ENCODE results near the gene BIN1.

Gene BIN1

DNA sequence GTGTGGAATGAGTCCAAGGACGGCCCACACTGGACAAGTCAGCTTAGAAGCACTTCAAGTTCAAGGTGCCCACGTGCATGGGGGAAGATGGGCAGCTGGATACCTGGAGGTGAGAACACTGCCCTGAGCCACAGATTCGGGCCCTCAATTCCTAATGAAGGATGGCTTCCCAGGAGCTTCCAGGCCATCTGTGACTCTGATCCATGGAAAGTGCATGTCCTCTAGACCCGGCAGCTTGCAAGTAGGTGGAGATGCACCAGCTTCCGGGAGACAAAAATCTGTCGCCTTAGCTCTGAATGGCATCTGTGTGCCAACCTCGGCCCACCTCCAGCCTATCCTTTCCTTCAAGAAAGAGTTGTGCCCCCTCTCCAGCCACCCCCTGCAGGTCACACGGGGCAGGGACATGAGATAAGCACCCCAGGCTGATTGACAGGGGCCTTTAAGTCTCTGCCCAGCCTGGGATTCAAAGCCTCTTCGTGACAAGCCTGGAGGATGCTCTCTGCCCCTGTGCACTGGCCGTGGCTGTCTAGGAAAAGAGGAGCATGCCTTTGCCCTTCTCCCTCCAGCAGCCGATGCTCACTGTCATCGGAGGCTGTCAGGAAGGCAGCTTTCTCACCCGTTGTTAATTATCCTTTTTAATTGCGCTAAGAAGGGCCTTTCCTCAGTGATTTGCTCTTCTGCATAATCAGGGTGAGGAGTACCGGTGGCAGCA, 65.5 kb downstream of the BIN1 start:
- Histone ChIP-seq H3K4me3 (ENCODE audit: insufficient read depth in 1 of 2, low read depth in 1 of 2, low read length in 2 of 2) (no peak overlapping the region), H2AFZ (ENCODE audit: low read depth, low read length) (no peak overlapping the region), H3K9me3 (ENCODE audit: control insufficient read depth, low read length) (no peaks in the 10 kb centered on the region), H3K27ac (ENCODE audit: low read length, poor library complexity, severe bottlenecking) (no peak overlapping the region), H2BK5ac (ENCODE audit: low read depth, low read length, poor library complexity, severe bottlenecking) (no peak overlapping the region), H2AK5ac (ENCODE audit: low read length, severe bottlenecking) (no peak overlapping the region), H2BK12ac (ENCODE audit: low read length in 2 of 2) (no peak overlapping the region), H2BK120ac (ENCODE audit: low read depth, low read length) (no peak overlapping the region), H3K36me3 (ENCODE audit: control insufficient read depth in 1 of 2, insufficient read depth in 2 of 2, low read depth in 1 of 2, low read length in 2 of 2) (peaks cover 0 to 3% of the 10 kb centered on the region in 2 experiments), H3K4me2 (ENCODE audit: low read length, poor library complexity, severe bottlenecking) (no peak overlapping the region), H3K4ac (ENCODE audit: low read depth in 1 of 2, low read length in 2 of 2) (no peak overlapping the region), H3K9ac (ENCODE audit: low read length) (no peak overlapping the region), H3K18ac (ENCODE audit: low read depth in 1 of 2, low read length in 2 of 2) (no peak overlapping the region), H3K4me1 (ENCODE audit: control insufficient read depth, insufficient read depth, low read depth, low read length) (peaks cover 5% of the 10 kb centered on the region), H3K23ac (ENCODE audit: low read length in 2 of 2) (no peak overlapping the region), H4K91ac (ENCODE audit: low read length) (no peak overlapping the region), H3K27me3 (ENCODE audit: control insufficient read depth in 1 of 2, insufficient read depth in 1 of 2, low read length in 2 of 2) (no peaks in the 10 kb centered on the region), H3K79me1 (replicated peaks; ENCODE audit: low read length, poor library complexity, severe bottlenecking) (no peaks in the 10 kb centered on the region), H3K14ac (ENCODE audit: low read length in 2 of 2) (no peak overlapping the region), H4K8ac (ENCODE audit: low read length) (no peak overlapping the region), H2BK15ac (ENCODE audit: low read depth, poor library complexity, severe bottlenecking) (no peak overlapping the region)
- 88% methylated on average over 15 of the region's 15 CpGs for WGBS
- DNase-seq, result no peak

DNA sequence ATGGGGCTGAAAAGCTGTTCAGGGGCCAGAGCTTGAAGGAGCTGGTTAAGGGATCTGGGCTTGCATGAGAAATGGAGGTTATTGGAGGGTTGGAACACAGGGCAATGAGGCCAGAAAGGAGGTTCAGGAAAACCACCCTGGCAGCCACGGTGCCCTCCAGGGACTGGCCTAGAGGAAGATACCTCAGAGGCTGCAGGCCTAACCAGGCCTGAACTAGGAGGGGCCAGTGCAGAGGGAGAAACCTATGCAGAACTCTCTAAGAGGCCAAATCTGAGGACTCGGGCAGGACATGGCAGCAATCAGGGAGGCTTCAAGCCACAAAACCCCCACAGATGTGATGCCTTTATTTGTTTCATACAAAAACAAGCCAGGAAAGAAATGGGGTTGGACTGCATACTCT, 66.8 kb downstream of the BIN1 start:
- H3K4me2 ChIP-seq (ENCODE audit: low read length, poor library complexity, severe bottlenecking), result no peak overlapping the region
- H3K9ac ChIP-seq (ENCODE audit: low read length), result no peak overlapping the region
- H3K9me3 ChIP-seq (ENCODE audit: control insufficient read depth, low read length), result no peaks in the 10 kb centered on the region
- no peak overlapping the region for H3K18ac ChIP-seq (ENCODE audit: low read depth in 1 of 2, low read length in 2 of 2)
- H3K4ac ChIP-seq (ENCODE audit: low read depth in 1 of 2, low read length in 2 of 2), result no peak overlapping the region
- H3K23ac ChIP-seq (ENCODE audit: low read length in 2 of 2), result no peak overlapping the region
- H3K36me3 ChIP-seq (ENCODE audit: control insufficient read depth in 1 of 2, insufficient read depth in 2 of 2, low read depth in 1 of 2, low read length in 2 of 2), result peaks cover 0 to 3% of the 10 kb centered on the region in 2 experiments
- WGBS, result 90% methylated on average over 2 of the region's 2 CpGs
- no peak overlapping the region for H2BK5ac ChIP-seq (ENCODE audit: low read depth, low read length, poor library complexity, severe bottlenecking)
- no peak overlapping the region for H3K27ac ChIP-seq (ENCODE audit: low read length, poor library complexity, severe bottlenecking)
- H3K79me1 ChIP-seq (replicated peaks; ENCODE audit: low read length, poor library complexity, severe bottlenecking), result no peaks in the 10 kb centered on the region
- no peak overlapping the region for H4K8ac ChIP-seq (ENCODE audit: low read length)
- H2BK15ac ChIP-seq (ENCODE audit: low read depth, poor library complexity, severe bottlenecking), result no peak overlapping the region
- no peaks in the 10 kb centered on the region for H3K27me3 ChIP-seq (ENCODE audit: control insufficient read depth in 1 of 2, insufficient read depth in 1 of 2, low read length in 2 of 2)
- H3K4me1 ChIP-seq (ENCODE audit: control insufficient read depth, insufficient read depth, low read depth, low read length), result peaks cover 6% of the 10 kb centered on the region
- no peak overlapping the region for H2AFZ ChIP-seq (ENCODE audit: low read depth, low read length)
- no peak overlapping the region for H3K14ac ChIP-seq (ENCODE audit: low read length in 2 of 2)
- no peak overlapping the region for H2AK5ac ChIP-seq (ENCODE audit: low read length, severe bottlenecking)
- DNase-seq, result no peak
- no peak overlapping the region for H3K4me3 ChIP-seq (ENCODE audit: insufficient read depth in 1 of 2, low read depth in 1 of 2, low read length in 2 of 2)
- H2BK12ac ChIP-seq (ENCODE audit: low read length in 2 of 2), result no peak overlapping the region
- no peak overlapping the region for H4K91ac ChIP-seq (ENCODE audit: low read length)
- H2BK120ac ChIP-seq (ENCODE audit: low read depth, low read length), result no peak overlapping the region

DNA sequence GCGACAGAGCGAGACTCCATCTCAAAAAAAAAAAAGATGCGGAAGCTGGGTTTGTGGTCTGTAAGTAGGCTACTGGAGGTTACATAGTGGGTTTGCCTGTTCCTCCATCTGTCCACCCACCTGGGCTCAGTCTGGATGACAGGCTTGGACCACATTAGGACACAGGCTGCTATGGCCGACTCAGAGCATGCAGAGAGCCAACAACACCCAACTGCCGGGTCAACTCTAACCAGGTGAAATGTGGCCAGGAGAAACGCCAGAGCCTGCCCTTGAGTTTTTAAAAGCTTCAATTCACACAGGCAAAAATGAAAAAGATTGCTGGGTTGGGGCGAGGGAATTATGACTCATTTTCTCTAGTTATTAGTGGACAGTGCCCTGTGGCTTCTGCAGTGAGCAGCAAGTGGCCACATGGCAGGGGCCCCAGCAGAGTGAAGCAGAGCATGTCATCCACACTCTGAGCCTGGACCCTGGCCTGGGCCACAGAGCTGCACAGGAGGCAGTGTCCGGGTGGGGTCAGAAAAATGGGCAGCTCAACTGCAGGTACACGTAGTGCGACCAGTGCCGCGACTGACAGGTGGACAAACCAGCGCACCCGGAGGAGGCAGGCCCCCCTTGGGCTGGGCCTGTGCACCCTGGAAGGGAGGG, 67.4 kb downstream of the BIN1 start:
- H3K36me3 ChIP-seq (ENCODE audit: control insufficient read depth in 1 of 2, insufficient read depth in 2 of 2, low read depth in 1 of 2, low read length in 2 of 2), result peaks cover 0 to 3% of the 10 kb centered on the region in 2 experiments
- no peak overlapping the region for H3K27ac ChIP-seq (ENCODE audit: low read length, poor library complexity, severe bottlenecking)
- 96% methylated on average over 14 of the region's 14 CpGs for WGBS
- H3K4me2 ChIP-seq (ENCODE audit: low read length, poor library complexity, severe bottlenecking), result no peak overlapping the region
- H3K4ac ChIP-seq (ENCODE audit: low read depth in 1 of 2, low read length in 2 of 2), result no peak overlapping the region
- no peak overlapping the region for H3K18ac ChIP-seq (ENCODE audit: low read depth in 1 of 2, low read length in 2 of 2)
- H4K91ac ChIP-seq (ENCODE audit: low read length), result no peak overlapping the region
- no peak overlapping the region for H3K14ac ChIP-seq (ENCODE audit: low read length in 2 of 2)
- no peaks in the 10 kb centered on the region for H3K9me3 ChIP-seq (ENCODE audit: control insufficient read depth, low read length)
- H3K9ac ChIP-seq (ENCODE audit: low read length), result no peak overlapping the region
- peak overlapping the region; percentile 6 for H2BK120ac ChIP-seq (ENCODE audit: low read depth, low read length)
- H2AK5ac ChIP-seq (ENCODE audit: low read length, severe bottlenecking), result no peak overlapping the region
- H2BK15ac ChIP-seq (ENCODE audit: low read depth, poor library complexity, severe bottlenecking), result peak overlapping the region; percentile 18
- H3K79me1 ChIP-seq (replicated peaks; ENCODE audit: low read length, poor library complexity, severe bottlenecking), result no peaks in the 10 kb centered on the region
- DNase-seq, result no peak
- peaks cover 6% of the 10 kb centered on the region for H3K4me1 ChIP-seq (ENCODE audit: control insufficient read depth, insufficient read depth, low read depth, low read length)
- H2AFZ ChIP-seq (ENCODE audit: low read depth, low read length), result no peak overlapping the region
- H2BK5ac ChIP-seq (ENCODE audit: low read depth, low read length, poor library complexity, severe bottlenecking), result no peak overlapping the region
- H3K4me3 ChIP-seq (ENCODE audit: insufficient read depth in 1 of 2, low read depth in 1 of 2, low read length in 2 of 2), result no peak overlapping the region
- H3K23ac ChIP-seq (ENCODE audit: low read length in 2 of 2), result no peak overlapping the region
- H4K8ac ChIP-seq (ENCODE audit: low read length), result peak overlapping the region; percentile 29
- H3K27me3 ChIP-seq (ENCODE audit: control insufficient read depth in 1 of 2, insufficient read depth in 1 of 2, low read length in 2 of 2), result no peaks in the 10 kb centered on the region
- H2BK12ac ChIP-seq (ENCODE audit: low read length in 2 of 2), result no peak overlapping the region

DNA sequence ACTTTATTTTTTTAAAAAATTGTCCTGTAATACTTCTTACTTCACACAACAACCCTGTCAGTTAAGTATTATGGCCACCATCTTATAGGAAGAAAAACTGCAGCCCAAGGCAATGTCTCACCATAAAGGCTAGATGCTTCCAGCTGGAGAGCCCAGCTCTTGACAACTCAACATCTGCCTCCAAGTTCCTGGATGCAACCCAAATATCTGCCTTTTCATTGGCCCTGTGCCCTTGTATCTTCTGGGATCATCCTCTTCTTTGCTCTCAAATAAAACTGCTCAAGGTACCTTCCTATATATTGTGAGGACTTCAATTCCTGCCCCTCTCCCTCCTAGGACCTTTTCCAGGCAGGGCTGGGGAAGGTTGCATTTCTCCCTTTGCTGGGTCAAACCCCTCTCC, 69.5 kb downstream of the BIN1 start:
- Histone ChIP-seq H3K4me1 (ENCODE audit: control insufficient read depth, insufficient read depth, low read depth, low read length) (peaks cover 6% of the 10 kb centered on the region), H3K18ac (ENCODE audit: low read depth in 1 of 2, low read length in 2 of 2) (no peak overlapping the region), H3K27ac (ENCODE audit: low read length, poor library complexity, severe bottlenecking) (no peak overlapping the region), H4K91ac (ENCODE audit: low read length) (no peak overlapping the region), H3K4me2 (ENCODE audit: low read length, poor library complexity, severe bottlenecking) (no peak overlapping the region), H3K9me3 (ENCODE audit: control insufficient read depth, low read length) (no peaks in the 10 kb centered on the region), H2BK15ac (ENCODE audit: low read depth, poor library complexity, severe bottlenecking) (no peak overlapping the region), H2BK5ac (ENCODE audit: low read depth, low read length, poor library complexity, severe bottlenecking) (no peak overlapping the region), H3K36me3 (ENCODE audit: control insufficient read depth in 1 of 2, insufficient read depth in 2 of 2, low read depth in 1 of 2, low read length in 2 of 2) (peaks cover 0 to 3% of the 10 kb centered on the region in 2 experiments), H2AK5ac (ENCODE audit: low read length, severe bottlenecking) (no peak overlapping the region), H2BK12ac (ENCODE audit: low read length in 2 of 2) (no peak overlapping the region), H2AFZ (ENCODE audit: low read depth, low read length) (no peak overlapping the region), H4K8ac (ENCODE audit: low read length) (no peak overlapping the region), H3K4me3 (ENCODE audit: insufficient read depth in 1 of 2, low read depth in 1 of 2, low read length in 2 of 2) (no peak overlapping the region), H2BK120ac (ENCODE audit: low read depth, low read length) (no peak overlapping the region), H3K4ac (ENCODE audit: low read depth in 1 of 2, low read length in 2 of 2) (no peak overlapping the region), H3K9ac (ENCODE audit: low read length) (no peak overlapping the region), H3K79me1 (replicated peaks; ENCODE audit: low read length, poor library complexity, severe bottlenecking) (no peaks in the 10 kb centered on the region), H3K23ac (ENCODE audit: low read length in 2 of 2) (no peak overlapping the region), H3K14ac (ENCODE audit: low read length in 2 of 2) (no peak overlapping the region), H3K27me3 (ENCODE audit: control insufficient read depth in 1 of 2, insufficient read depth in 1 of 2, low read length in 2 of 2) (no peaks in the 10 kb centered on the region)
- DNase-seq, result no peak

All from mesenchymal stem cell (in vitro differentiated cells and primary cell).